LNCaP clone FGC (cell line): ENCODE results near the gene ADRB2.
A peak's percentile ranks its signal among the peaks of the same experiment; 100 is the strongest.

Experiments
- DNase-seq: peaks from one replicate; pipeline ENCODE4 v3.0.0-alpha.2; 2011; ENCODE audit warnings: low read depth
- H3K4me3 ChIP-seq: 2 replicates; pipeline ENCODE4 v1.5.1; 2011; ENCODE audit warnings: mild to moderate bottlenecking, low read depth, low read length, control low read depth
- CTCF ChIP-seq: IDR thresholded peaks from 2 replicates; pipeline ENCODE4 v1.5.1; 2012; ENCODE audit warnings: mild to moderate bottlenecking; ENCODE audit not compliant: control insufficient read depth, insufficient read depth; ENCODE audit errors: extremely low read depth

The ADRB2 gene

GRCh38 chr5:148844433-148845280 lies 18.2 kb downstream of the ADRB2 start:
- H3K4me3 ChIP-seq = no peak overlapping the region
- no peak for DNase-seq
- no peak for TF ChIP-seq CTCF

- H3K4me3 ChIP-seq = no peak overlapping the region
- no peak for DNase-seq
- no peak for TF ChIP-seq CTCF
These were observed 20.5 kb downstream of the ADRB2 start for GRCh38 chr5:148846930-148847329.

- TF ChIP-seq CTCF = no peak
- DNase-seq = no peak
- no peak overlapping the region for H3K4me3 ChIP-seq
These were observed 21.0 kb downstream of the ADRB2 start for GRCh38 chr5:148847456-148847855.

GRCh38 chr5:148848393-148849031 lies 22.1 kb downstream of the ADRB2 start:
- no peak for TF ChIP-seq CTCF
- H3K4me3 ChIP-seq = no peak overlapping the region
- no peak for DNase-seq

GRCh38 chr5:148849461-148849860 lies 23.1 kb downstream of the ADRB2 start:
- no peak for DNase-seq
- TF ChIP-seq CTCF = no peak
- no peak overlapping the region for H3K4me3 ChIP-seq

- peak; percentile 100 for DNase-seq
- H3K4me3 ChIP-seq = peak overlapping the region; percentile 22; the same call in 1 of the 2 replicates
- no peak for TF ChIP-seq CTCF
These were observed 24.4 kb downstream of the ADRB2 start for GRCh38 chr5:148850836-148851235.
